Daoy (cell line): ENCODE results near the gene SPTLC3. TPM values are rescaled to one million over a fixed set of nuclear protein-coding genes. Genes with fewer than 3 reads are reported as not detected.

ENCODE experiments used
- DNase-seq: peaks from one replicate; pipeline ENCODE4 v3.0.0-alpha.2; 2015; ENCODE audit warnings: low read depth
- total RNA-seq: library from RNA; depleted of rRNA; stranded (reverse); fragments of >200 nt; shearing (Covaris generic); gene quantifications from 2 replicates; pipeline ENCODE4 v1.2.3, GENCODE V29; 2014

The SPTLC3 gene
- total RNA-seq, 1 experiment from 2014 or later: 10.0 TPM

- DNase-seq: no peak
These were observed 90.1 kb downstream of the SPTLC3 start for GRCh38 chr20:13098720-13099355.

- no peak for DNase-seq
These were observed 90.9 kb downstream of the SPTLC3 start for GRCh38 chr20:13099676-13100075.

- DNase-seq: no peak
These were observed 92.5 kb downstream of the SPTLC3 start for GRCh38 chr20:13101276-13101675.

DNA sequence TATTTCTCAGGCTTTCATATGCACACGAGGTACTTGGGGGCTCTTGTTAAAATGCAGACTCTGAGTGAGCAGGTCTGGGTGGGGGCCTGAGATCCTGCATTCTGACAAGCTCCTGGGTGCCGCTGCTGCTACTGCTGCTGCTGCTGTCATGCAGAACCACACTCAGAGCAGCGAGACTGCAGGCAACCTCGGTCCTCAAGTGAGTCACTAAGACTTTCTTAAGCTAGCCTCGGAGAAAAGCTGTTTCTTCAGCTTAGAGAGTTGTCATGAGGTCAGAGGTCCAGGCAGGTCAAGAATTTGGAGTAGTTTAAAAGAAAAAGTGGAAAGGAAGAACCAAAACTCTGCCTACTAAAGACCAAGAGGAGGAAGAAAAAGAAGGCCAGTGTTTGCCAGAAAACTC lies 92.9 kb downstream of the SPTLC3 start:
- DNase-seq: peak; percentile 8

DNA sequence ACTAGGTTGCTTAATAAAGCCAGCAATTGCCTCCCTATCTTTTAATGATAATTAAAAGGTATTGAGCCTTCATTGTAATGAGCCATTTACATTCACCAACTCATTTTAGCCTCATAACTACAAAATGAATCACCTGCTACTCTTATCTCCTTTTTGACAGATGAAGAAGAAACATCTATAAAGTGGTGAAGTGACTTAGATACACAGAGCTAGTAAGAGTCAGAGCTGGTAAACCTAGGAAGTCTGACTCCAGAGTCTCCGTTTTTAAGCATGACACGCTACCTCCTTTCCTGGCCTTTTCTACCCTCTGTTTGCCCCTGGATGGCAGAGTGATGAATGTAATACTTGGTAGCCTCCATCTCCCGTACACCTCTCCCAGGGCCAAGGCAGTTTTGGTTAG lies 93.5 kb downstream of the SPTLC3 start:
- DNase-seq: peak; percentile 4

DNA sequence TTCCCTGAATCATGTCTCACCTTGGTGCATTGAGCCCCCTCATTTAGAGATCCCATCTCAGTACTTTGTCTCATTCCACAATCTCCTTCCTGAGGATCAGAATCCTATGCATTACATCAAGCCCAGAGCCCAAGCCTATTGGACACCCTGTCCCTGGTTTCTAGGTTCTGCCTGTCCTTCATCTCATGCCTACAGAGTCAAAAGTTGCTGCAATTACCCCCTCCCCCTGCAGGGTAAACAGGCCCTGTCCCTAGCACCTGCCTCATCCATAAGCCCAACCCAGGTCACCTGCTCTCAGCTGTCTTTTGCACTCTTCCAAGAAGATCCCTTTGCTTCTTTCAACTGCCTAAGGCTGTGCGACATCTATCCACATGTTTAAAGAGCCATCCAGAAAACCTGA lies 93.9 kb downstream of the SPTLC3 start:
- DNase-seq: no peak

DNA sequence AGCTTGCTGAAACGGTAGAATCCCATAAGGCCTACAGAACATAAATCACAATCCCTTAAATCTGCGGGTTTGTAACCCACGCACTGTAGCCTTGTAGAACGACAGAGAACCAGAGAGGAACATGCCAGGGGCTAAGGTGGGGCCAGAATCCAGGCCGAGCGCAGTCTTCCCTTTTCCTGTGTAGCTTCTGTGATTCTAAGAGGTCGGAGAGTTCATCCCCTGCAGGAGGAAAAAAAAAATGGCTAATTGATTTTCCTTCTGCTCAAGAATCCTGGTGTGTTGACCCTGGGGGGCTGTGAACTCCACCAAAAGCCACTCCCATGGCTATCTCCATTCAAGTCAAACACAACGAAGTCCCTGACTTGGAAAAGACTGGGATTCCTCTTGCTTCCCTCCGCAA lies 96.3 kb downstream of the SPTLC3 start:
- no peak for DNase-seq

GRCh38 chr20:13105864-13106457 lies 97.2 kb downstream of the SPTLC3 start:
- DNase-seq: peak; percentile 15

- DNase-seq: no peak
These were observed 100.9 kb downstream of the SPTLC3 start for GRCh38 chr20:13109658-13110057.

DNA sequence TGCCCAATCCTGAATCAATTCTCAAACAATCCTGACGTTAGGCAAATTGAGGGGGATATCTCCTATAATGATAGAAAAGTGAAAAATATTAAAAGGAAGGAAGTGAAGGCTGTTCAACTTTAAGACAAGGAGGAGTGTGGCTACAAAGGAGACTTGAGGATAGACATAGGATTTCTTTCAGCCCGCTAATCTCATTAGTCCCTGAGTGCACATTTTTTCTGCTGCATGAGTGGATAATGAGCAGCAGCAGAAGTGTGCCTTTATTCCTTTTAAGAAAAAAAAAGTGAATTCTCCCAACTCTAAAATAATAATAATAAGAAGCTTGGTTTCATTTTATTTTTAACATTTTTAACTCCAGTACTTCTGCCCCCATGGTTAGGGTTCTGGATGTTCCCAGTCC lies 102.0 kb downstream of the SPTLC3 start:
- no peak for DNase-seq

- no peak for DNase-seq
These were observed 102.6 kb downstream of the SPTLC3 start for GRCh38 chr20:13111249-13111911.

GRCh38 chr20:13113731-13114130 lies 105.0 kb downstream of the SPTLC3 start:
- DNase-seq: no peak

GRCh38 chr20:13117200-13117599 lies 108.4 kb downstream of the SPTLC3 start:
- DNase-seq: no peak

GRCh38 chr20:13118676-13119075 lies 109.9 kb downstream of the SPTLC3 start:
- DNase-seq: no peak

GRCh38 chr20:13119583-13119982 lies 110.8 kb downstream of the SPTLC3 start:
- DNase-seq: peak; percentile 59

- DNase-seq: no peak
These were observed 111.7 kb downstream of the SPTLC3 start for GRCh38 chr20:13120471-13120870.

DNA sequence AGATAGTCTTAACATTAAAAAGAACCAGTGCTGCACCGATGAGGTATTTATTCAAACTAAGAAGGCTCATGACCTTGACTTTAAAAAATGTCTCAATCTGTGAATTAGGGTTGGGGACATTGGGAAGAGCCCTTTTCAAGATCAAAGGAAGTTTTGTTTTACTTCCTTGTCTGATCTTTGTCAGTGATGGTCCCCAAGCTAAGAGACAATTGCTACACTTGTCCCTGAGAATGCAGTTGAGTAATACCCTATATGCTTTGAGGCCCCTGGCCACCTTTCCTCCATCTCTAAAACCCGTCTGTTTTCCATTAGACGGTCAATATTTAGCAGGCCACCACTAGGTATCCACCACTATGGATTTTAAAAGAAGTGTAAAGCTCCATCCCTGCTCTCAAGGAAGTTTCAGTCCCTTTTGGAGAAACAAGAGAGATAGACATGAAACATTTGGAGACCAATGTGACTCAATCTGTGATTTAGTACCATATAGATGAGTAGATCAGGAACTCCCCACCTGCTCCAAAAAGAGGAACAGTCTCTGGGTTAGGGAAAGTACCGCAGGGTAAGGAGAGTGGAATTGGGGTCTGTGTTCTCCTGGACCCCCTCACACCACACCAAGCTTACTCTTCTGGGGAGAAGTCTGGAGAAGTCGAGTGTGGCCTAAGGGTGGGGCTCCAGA lies 113.2 kb downstream of the SPTLC3 start:
- no peak for DNase-seq

DNA sequence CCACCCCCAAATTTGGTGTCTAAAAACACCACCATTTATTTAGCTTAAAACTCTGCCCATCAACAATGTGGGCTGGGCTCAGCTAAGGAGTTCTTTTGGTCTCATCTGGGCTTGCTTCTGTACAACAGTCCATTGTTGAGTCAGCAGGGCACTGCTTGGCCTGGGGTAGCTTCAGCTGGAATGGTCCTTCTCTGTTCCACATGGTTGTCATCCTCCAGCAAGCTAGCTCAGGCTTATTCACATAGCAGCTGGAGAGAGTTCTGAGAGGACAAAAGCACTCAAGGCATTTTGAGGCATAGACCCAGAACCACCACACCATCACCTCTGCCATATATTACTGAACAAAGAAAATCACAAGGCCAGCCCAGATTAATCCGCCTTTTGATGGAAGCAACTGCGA lies 116.7 kb downstream of the SPTLC3 start:
- no peak for DNase-seq

DNA sequence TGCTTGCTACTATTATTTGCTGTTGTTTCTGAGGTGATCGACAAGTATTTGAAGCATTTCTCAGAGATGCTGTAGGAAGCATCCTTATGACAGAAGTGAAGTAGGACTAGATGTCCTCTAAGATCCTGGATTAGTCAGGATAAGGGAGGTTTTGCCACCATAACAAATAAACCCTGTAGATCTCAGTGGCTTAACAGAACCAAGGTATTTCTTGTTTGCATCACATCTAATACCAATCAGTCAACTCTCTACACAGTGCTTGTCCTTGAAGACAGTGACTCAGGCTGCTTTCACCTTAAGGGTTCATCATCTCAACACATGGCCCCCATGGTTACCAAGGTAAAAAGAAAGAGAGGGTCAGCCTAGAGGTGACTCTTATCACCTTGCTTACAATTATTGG lies 119.4 kb downstream of the SPTLC3 start:
- DNase-seq: no peak

- DNase-seq: no peak
These were observed 121.4 kb downstream of the SPTLC3 start for GRCh38 chr20:13130061-13130706.

- DNase-seq: no peak
These were observed 121.9 kb downstream of the SPTLC3 start for GRCh38 chr20:13130707-13131103.

DNA sequence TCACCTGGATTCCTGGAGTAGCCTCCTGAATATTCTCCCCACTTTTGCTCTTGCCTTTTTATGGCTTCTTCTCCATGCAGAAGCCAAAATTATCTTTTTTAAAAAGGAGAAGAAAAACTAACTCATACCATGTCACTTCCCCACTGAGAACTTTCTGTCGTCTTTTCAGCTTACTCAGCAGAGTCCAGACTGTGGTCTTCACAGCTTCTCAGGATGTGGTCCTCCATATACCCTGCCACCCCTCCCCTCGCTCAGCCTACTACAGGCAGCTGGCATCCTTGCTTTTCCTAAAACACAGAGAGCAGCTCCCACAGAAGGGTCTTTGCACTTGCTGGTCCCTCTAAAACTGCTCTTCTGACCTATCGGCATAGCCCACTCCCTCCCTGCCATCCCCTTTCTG lies 122.9 kb downstream of the SPTLC3 start:
- DNase-seq: no peak
